ENCODE results near the gene UBL4A.

GRCh38 chrX:154487518-154488290 lies 1.3 kb upstream of the UBL4A start:
- TF ChIP-seq POLR2A (IDR thresholded peaks at IDR 0.05) (no peak), CTCF (IDR thresholded peaks at IDR 0.05) (no peak)

Data from uterus (tissue), 2 donors.